ENCODE results near the gene RIPPLY1. TPM values are rescaled to one million over a fixed set of nuclear protein-coding genes. Genes with fewer than 3 reads are reported as not detected.

The RIPPLY1 gene
- total RNA-seq, 1 experiment from 2014 or later = 0.24 TPM

DNA sequence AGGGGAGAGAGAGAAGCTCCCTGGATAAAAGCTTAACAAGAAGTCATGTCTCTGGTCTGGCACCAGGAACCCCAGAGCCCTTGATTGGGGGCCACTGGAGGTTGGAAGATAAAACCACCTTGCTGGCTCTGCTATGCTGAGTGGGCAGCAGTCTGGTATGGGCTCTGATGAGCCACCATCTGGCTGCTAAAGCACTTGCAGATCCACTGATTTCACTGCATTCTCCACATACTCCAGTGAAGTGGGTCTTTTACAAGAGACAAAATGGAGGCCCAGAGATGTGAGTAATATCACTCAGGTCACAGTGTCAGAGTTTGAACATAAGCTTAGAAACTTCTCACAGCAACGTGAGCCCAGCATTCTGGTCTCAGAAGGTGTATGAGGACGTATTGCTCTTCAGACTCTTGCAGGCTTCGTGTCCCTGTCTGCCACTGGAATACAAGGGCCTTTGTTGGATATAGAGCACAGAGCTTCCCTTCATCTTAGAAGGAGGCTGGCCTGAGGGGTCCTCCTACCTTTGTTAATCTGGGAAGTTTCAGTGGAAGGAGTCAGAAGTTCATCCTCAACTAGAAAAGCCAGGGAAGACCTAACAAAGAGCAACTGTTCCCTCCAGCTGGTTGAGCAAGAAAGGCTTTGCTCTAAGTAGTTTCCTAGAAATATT lies 28.8 kb upstream of the RIPPLY1 start:
- H3K4me3 ChIP-seq (ENCODE audit: insufficient read depth, low read depth, low read length) = no peak overlapping the region
- H3K27me3 ChIP-seq (ENCODE audit: control insufficient read depth, insufficient read depth, low read length) = no peaks in the 10 kb centered on the region; the same call in 1 of the 2 replicates
- DNase-seq = no peak
- H3K36me3 ChIP-seq (replicated peaks; ENCODE audit: control insufficient read depth, insufficient read depth, low read length) = no peaks in the 10 kb centered on the region

DNA sequence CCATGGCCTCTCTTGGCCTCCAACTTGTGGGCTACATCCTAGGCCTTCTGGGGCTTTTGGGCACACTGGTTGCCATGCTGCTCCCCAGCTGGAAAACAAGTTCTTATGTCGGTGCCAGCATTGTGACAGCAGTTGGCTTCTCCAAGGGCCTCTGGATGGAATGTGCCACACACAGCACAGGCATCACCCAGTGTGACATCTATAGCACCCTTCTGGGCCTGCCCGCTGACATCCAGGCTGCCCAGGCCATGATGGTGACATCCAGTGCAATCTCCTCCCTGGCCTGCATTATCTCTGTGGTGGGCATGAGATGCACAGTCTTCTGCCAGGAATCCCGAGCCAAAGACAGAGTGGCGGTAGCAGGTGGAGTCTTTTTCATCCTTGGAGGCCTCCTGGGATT lies 25.1 kb upstream of the RIPPLY1 start:
- H3K36me3 ChIP-seq (replicated peaks; ENCODE audit: control insufficient read depth, insufficient read depth, low read length) = no peaks in the 10 kb centered on the region
- H3K27me3 ChIP-seq (ENCODE audit: control insufficient read depth, insufficient read depth, low read length) = no peaks in the 10 kb centered on the region; the same call in 1 of the 2 replicates
- H3K4me3 ChIP-seq (ENCODE audit: insufficient read depth, low read depth, low read length) = no peak overlapping the region
- no peak for DNase-seq

DNA sequence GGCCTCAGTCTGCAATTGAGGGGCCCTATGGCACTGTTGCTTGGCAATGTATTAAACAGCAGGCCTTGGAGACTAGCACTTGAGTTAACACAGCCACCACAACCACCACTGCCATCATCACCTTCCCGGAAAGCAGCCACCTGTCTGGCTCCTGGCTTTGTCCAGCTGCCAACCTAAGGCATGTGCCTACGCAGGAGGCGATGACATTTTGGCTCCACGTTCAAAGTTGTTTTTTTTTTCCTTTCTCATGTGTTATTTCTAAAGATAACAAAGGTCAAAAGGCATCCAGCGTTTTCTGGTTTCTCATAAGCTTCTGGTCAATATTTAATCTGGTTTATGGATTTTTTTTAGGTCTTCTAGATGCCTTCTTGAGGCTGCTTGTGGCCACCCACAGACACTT lies 24.6 kb upstream of the RIPPLY1 start:
- Histone ChIP-seq H3K36me3 (replicated peaks; ENCODE audit: control insufficient read depth, insufficient read depth, low read length) (no peaks in the 10 kb centered on the region), H3K4me3 (ENCODE audit: insufficient read depth, low read depth, low read length) (no peak overlapping the region), H3K27me3 (ENCODE audit: control insufficient read depth, insufficient read depth, low read length) (no peaks in the 10 kb centered on the region; the same call in 1 of the 2 replicates)
- DNase-seq = no peak

DNA sequence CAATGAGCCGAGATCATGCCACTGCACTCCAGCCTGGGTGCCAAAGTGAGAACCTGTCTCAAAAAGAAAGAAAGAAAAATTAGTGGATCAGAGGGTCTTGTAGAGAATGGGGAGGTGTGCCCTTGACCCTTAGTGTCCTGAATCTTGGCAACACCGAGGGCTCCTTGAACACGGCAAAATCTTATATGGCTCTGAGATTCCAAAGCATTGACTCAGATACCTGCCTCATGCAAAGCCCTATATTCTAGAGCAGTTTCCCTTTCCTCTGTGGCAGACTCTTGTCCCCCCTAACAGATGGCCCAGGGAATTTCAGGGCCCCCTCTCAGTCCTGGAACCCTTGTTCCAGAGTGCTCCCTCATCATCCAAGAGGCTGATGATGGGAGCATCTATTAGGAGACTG lies 23.9 kb upstream of the RIPPLY1 start:
- Histone ChIP-seq H3K27me3 (ENCODE audit: control insufficient read depth, insufficient read depth, low read length) (no peaks in the 10 kb centered on the region; the same call in 1 of the 2 replicates), H3K4me3 (ENCODE audit: insufficient read depth, low read depth, low read length) (no peak overlapping the region), H3K36me3 (replicated peaks; ENCODE audit: control insufficient read depth, insufficient read depth, low read length) (no peaks in the 10 kb centered on the region)
- DNase-seq = no peak

DNA sequence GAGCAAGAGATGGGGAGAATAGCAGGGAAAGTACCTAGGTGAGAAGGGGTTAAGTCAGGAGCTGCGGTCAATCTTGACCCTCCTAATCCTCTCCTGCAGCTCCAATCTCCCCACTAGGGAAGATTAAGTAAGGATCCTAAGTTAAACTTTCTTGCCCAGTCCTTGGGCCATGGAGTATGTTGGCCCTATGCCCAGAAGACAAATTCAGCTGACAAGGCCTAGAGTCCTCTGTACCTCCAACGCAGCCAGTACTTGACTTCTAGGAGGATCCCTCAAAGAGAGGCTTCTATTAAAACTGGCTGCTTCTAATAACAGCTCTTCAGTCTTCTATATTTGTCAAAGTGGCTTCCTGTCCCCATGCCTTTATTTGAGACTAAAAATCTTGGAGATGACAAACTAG lies 18.5 kb upstream of the RIPPLY1 start:
- no peaks in the 10 kb centered on the region; the same call in 1 of the 2 replicates for H3K27me3 ChIP-seq (ENCODE audit: control insufficient read depth, insufficient read depth, low read length)
- no peak for DNase-seq
- no peaks in the 10 kb centered on the region for H3K36me3 ChIP-seq (replicated peaks; ENCODE audit: control insufficient read depth, insufficient read depth, low read length)
- no peak overlapping the region for H3K4me3 ChIP-seq (ENCODE audit: insufficient read depth, low read depth, low read length)

DNA sequence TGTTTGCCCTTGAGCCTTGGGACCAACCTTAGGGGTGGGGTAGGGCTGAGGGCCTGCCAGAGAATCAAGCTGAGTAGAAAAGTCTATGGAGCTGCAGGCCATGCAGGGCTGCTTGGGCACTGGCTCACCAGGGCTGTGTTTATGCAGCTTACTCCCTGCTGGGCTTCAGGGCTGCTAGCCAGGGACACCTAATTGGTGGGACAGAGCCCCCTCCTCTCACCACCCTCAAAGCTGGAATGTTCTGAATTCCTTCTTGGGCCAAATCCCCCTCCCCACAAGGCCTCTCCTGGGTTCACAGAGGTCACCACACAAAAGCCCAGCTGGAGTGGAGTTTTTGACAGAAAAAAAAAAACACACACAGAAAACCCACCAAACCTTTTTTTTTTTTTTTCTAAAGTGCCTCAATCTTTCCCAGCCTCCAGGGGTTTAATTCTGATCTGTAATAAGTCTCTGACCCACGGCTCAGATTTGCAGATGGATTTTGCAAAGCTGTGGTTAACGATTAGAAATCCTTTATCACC lies 16.9 kb upstream of the RIPPLY1 start, which contains the start of gene CLDN2:
Gene CLDN2 (plus strand): TSS at position 471 of the 521 bp plus-strand sequence. CDS start 7,827 bp downstream, outside the sequence.
- no peaks in the 10 kb centered on the region; the same call in 1 of the 2 replicates for H3K27me3 ChIP-seq (ENCODE audit: control insufficient read depth, insufficient read depth, low read length)
- H3K4me3 ChIP-seq (ENCODE audit: insufficient read depth, low read depth, low read length) = no peak within 1 kb of the TSS
- DNase-seq = peak; percentile 71
- H3K36me3 ChIP-seq (replicated peaks; ENCODE audit: control insufficient read depth, insufficient read depth, low read length) = no peaks in the 10 kb centered on the region

DNA sequence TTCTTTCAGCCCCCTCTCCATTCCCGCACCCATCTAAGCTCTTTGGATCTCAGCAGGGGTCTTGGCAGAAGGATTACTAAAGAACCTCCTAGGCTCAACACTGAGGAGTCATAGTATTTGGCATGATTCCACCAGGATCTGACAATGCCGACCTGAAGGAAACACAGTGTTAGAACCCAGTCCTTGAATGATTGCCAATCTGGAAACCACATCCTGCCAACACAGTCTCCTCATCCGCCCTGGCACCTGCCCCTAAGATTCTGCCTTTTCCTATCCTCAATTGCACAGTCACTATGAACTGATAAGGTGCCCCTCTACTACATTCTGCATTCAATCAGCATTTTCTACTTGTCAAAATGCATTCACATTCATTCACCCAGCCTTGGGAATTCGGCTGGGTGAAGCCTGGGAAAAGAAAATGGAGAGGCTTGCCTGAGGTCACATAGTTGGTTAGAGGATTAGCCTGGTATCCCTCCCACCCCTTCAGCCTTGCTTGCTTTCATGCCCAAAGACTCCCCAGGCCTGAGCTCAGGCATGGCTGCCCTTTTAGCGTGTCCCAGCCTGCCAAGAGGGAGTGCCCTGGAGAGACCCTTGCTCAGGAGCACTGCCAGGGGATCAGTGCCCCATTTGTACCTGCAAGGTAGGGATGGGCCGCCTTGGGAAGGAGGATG lies 14.8 kb upstream of the RIPPLY1 start:
- no peak for DNase-seq
- Histone ChIP-seq H3K4me3 (ENCODE audit: insufficient read depth, low read depth, low read length) (no peak overlapping the region), H3K36me3 (replicated peaks; ENCODE audit: control insufficient read depth, insufficient read depth, low read length) (no peaks in the 10 kb centered on the region), H3K27me3 (ENCODE audit: control insufficient read depth, insufficient read depth, low read length) (no peaks in the 10 kb centered on the region; the same call in 1 of the 2 replicates)

DNA sequence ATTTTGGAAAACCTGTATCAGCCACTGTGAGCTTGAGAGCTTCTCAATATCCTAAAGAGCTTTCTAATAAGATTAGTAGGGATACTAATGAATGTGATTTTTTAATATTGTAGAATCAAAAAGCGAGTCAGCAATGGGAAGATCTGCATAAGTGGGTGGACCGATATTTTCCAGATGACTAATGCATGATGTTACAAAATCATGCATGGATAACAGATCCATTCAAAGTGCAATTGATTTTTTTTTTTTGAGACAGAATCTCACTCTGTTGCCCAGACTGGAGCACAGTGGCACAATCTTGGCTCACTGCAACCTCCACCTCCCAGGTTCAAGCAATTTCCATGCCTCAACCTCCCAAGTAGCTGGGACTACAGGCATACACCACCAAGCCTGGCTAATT lies 9.7 kb upstream of the RIPPLY1 start:
- DNase-seq = no peak
- H3K4me3 ChIP-seq (ENCODE audit: insufficient read depth, low read depth, low read length) = no peak overlapping the region
- H3K27me3 ChIP-seq (ENCODE audit: control insufficient read depth, insufficient read depth, low read length) = no peaks in the 10 kb centered on the region; the same call in 1 of the 2 replicates
- no peaks in the 10 kb centered on the region for H3K36me3 ChIP-seq (replicated peaks; ENCODE audit: control insufficient read depth, insufficient read depth, low read length)

DNA sequence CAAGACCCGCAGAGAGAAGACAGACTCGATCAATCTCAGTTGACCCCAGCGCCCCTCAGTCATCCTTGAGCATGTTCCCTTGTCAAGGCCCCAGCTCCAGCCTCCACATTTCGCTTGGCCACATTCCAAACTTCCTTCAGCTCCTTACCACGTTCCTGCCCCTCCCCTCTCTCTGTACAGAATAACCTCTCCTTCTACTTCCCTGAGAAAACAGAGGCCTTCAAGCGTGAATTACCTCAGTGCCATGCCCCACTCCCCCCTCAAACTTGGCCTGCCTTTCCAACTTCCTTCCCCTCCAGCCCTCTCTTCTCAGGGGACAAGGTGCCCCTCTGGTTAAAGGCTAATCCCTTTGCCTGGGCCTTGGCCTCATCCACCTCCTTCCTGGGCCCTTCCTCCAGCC lies 3.2 kb upstream of the RIPPLY1 start:
- H3K27me3 ChIP-seq (ENCODE audit: control insufficient read depth, insufficient read depth, low read length) = peaks cover 1% of the 10 kb centered on the region; the same call in 1 of the 2 replicates

DNA sequence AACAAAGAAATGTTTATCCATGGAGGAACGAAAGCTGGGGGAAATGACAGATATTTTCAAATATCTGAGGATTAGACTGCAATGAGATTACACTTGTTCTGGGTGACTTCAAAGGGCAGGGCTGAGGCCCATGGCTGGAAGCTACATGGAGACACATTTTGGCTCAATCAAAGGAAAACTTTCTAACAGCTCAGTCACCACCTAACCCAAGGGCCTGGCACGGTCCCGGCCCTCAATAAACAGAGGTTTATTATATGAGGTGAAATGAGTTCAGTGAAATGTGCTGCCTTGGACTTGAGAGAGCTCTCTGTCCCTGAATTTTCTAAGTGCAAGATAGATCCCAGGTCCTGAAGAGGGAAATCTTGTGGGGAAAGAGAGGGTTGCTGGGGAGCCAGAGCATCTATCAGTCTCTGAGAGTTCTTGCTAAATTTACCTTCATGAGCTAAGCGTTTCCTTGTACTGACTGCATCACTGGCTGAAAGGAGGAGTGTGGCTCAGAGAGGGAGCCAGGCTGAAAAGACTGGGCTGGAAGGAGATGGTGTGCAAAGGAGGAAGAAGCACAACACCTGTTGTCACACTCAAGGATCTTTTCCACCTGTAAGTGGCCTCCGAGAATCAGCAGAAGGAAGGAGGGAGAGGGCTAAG lies 2.0 kb upstream of the RIPPLY1 start:
- Histone ChIP-seq H3K36me3 (replicated peaks; ENCODE audit: control insufficient read depth, insufficient read depth, low read length) (no peaks in the 10 kb centered on the region), H3K4me3 (ENCODE audit: insufficient read depth, low read depth, low read length) (no peak overlapping the region)
- DNase-seq = no peak

More for the DNA sequence above, 3.2 kb upstream of the RIPPLY1 start:
- no peak overlapping the region for H3K4me3 ChIP-seq (ENCODE audit: insufficient read depth, low read depth, low read length)
- no peak for DNase-seq
- no peaks in the 10 kb centered on the region for H3K36me3 ChIP-seq (replicated peaks; ENCODE audit: control insufficient read depth, insufficient read depth, low read length)

DNA sequence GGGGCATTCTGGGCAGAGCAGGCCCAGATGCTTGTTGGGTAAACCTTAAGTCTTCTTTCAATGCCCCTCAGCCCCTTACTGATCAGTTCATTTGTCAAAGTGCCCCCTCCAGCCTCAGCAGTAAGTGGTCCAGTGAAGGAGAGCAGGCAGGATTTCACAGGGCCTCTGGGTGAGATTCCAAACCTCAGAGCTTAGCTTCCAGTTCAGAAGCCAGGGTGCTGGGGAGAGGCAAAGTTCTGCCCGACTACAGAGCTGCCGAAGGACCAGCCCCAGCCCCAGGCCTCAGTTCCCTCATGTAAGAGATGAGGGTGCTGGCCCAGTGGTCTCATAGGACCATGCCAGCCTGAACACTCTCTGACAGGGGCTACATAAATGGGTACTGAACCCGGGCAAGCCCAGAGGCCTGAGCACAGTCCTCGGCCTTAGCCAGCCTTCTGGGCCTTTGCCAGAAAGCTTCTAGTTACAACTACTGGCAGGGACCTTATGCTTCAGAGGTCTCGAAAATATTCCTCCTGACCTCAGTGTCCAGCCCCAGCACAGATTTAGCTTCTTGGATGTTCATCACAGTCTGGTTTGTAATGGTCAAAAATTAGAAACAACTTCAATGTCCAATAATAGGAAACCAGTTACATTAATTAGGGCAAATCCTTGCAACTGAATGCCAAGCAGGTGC lies 851 bp upstream of the RIPPLY1 start:
- Histone ChIP-seq H3K4me3 (ENCODE audit: insufficient read depth, low read depth, low read length) (no peak overlapping the region), H3K27me3 (ENCODE audit: control insufficient read depth, insufficient read depth, low read length) (peaks cover 1% of the 10 kb centered on the region; the same call in 1 of the 2 replicates)

More for the DNA sequence above, 2.0 kb upstream of the RIPPLY1 start:
- peaks cover 1% of the 10 kb centered on the region; the same call in 1 of the 2 replicates for H3K27me3 ChIP-seq (ENCODE audit: control insufficient read depth, insufficient read depth, low read length)

DNA sequence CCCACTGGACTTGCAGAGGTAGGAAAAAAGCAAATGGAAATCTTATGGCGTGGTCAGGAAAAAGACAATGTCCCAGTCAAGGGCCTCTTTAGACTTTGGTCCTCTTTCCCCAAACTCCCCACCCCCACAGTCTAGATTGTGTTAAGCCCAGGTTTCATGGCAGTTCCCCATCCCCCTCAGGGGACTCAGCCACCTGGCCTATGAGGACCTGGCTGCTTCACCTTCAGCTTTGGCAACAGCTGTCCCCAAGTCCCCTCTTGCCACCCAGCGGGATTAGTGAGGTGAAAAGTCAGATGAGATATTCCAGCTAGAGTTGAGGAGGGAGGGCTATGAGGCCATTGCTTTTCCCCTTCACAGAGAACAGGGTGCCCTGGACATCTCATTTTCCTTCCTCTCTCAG lies 457 bp downstream of the RIPPLY1 start:
- peaks cover 1% of the 10 kb centered on the region; the same call in 1 of the 2 replicates for H3K27me3 ChIP-seq (ENCODE audit: control insufficient read depth, insufficient read depth, low read length)
- no peak for DNase-seq
- no peak overlapping the region for H3K4me3 ChIP-seq (ENCODE audit: insufficient read depth, low read depth, low read length)
- H3K36me3 ChIP-seq (replicated peaks; ENCODE audit: control insufficient read depth, insufficient read depth, low read length) = no peaks in the 10 kb centered on the region

More for the DNA sequence above, 851 bp upstream of the RIPPLY1 start:
- H3K36me3 ChIP-seq (replicated peaks; ENCODE audit: control insufficient read depth, insufficient read depth, low read length) = no peaks in the 10 kb centered on the region
- DNase-seq = no peak

DNA sequence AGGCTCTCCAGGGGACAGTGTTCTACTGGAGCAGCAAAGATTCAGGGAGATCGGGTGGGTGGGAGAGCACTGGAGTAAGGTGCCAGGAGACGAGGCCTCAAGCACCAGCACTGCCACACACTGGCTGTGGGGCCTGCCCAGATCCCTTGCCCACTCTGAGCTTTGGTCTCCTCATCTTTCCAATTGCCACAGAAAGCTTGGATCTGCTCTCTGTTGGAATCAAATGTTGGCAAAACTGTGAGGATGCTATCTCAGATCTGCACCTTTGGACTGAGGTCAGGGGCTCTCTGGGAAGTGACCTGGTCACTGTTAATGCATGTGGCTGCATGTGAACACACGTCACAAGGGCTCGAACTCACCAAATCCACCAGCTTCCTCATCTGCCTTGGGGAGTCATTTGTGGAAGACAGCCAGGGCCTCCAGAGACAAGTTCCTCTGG lies 1.3 kb downstream of the RIPPLY1 start:
- no peak overlapping the region for H3K4me3 ChIP-seq (ENCODE audit: insufficient read depth, low read depth, low read length)
- peaks cover 1% of the 10 kb centered on the region; the same call in 1 of the 2 replicates for H3K27me3 ChIP-seq (ENCODE audit: control insufficient read depth, insufficient read depth, low read length)
- DNase-seq = no peak
- no peaks in the 10 kb centered on the region for H3K36me3 ChIP-seq (replicated peaks; ENCODE audit: control insufficient read depth, insufficient read depth, low read length)

DNA sequence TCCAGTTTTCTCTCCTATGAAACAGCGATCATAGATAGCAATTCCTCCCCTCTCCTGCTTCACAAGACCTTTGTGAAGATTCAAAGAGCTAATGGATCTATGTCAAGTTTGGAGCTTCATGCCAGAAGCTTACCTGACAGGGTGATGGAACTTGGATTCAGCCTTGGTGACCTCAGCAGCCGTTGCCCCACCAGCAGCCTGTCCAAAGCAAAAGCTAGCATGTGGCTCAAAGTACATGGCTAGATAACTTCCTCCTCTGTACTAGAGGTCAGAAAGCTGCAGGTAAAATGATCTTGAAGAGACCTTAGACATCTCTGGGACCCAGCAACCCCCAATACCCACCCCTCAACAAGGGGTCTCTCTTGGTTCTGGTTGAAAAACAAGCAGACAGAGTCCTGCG lies 1.8 kb downstream of the RIPPLY1 start:
- DNase-seq = no peak
- H3K27me3 ChIP-seq (ENCODE audit: control insufficient read depth, insufficient read depth, low read length) = peaks cover 1% of the 10 kb centered on the region; the same call in 1 of the 2 replicates
- no peaks in the 10 kb centered on the region for H3K36me3 ChIP-seq (replicated peaks; ENCODE audit: control insufficient read depth, insufficient read depth, low read length)
- H3K4me3 ChIP-seq (ENCODE audit: insufficient read depth, low read depth, low read length) = no peak overlapping the region

Data from H7 (cell line).